Body of pancreas (tissue), 4 donors: ENCODE results near the gene DLX6. TPM values are rescaled to one million over a fixed set of nuclear protein-coding genes. Genes with fewer than 3 reads are reported as not detected.

Source experiments
- ATAC-seq: fragments of 150-250 bp; one replicate; pipeline ENCODE4 v1.9.1; 2016
- DNase-seq, 4 donors: peaks; one replicate each; pipeline ENCODE4 v3.0.0-alpha.2; 2019
- H3K27ac ChIP-seq, 4 donors: fragments of 200-600 bp; sonication (generic); 1 replicate in 3 of 4; 2 replicates in 1 of 4; pipeline versions ENCODE4 v1.5.1 to v1.6.1; 2016 to 2019; ENCODE audit warnings: mild to moderate bottlenecking in 1 of 4, mixed read lengths in 1 of 4, moderate library complexity in 1 of 4
- H3K27me3 ChIP-seq, 2 donors: fragments of 200-600 bp; sonication (generic); one replicate each; pipeline ENCODE4 v1.6.0; 2016; ENCODE audit warnings: mild to moderate bottlenecking in 1 of 2
- H3K36me3 ChIP-seq, 2 donors: fragments of 200-600 bp; sonication (generic); replicated peaks in 1 of 2; 2 replicates each; pipeline ENCODE4 v1.5.1; 2016; ENCODE audit warnings: low read depth in 2 of 2; ENCODE audit not compliant: insufficient read depth in 1 of 2
- H3K4me1 ChIP-seq: fragments of 200-600 bp; sonication (generic); one replicate; pipeline ENCODE4 v1.6.0; 2016
- H3K4me3 ChIP-seq, 2 donors: fragments of 200-600 bp; sonication (generic); 1 replicate in 1 of 2; 2 replicates in 1 of 2; pipeline ENCODE4 v1.5.1; 2016 to 2019
- H3K9me3 ChIP-seq, 3 donors: fragments of 200-600 bp; sonication (generic); 1 replicate in 2 of 3; 2 replicates in 1 of 3; pipeline ENCODE4 v1.5.1; 2016
- POLR2A ChIP-seq, 3 donors: fragments of 450-650 bp; IDR thresholded peaks; one replicate each; pipeline ENCODE4 v1.6.1; 2016; ENCODE audit warnings: antibody characterized with exemption in 3 of 3, mild to moderate bottlenecking in 2 of 3
- WGBS, 2 donors: methylation state at CpG; one replicate each; pipeline ENCODE4 v1.1.5; 2017; 5-methylcytosine and 5-hydroxymethylcytosine counted together
- intact Hi-C: fragments of 100-400 bp; cut with DNase I; formaldehyde crosslinking; loops from one replicate; pipeline ENCODE4 v1.15.1; 2023
- total RNA-seq, 2 donors: library from RNA; depleted of rRNA; stranded (reverse); fragments of >200 nt; gene quantifications; one replicate each; pipeline ENCODE4 v1.1.0, GENCODE V29; 2016
- TF ChIP-seq, protein P1 (sequence below), 7 experiments: fragments of 450-650 bp in 4 of 7; fragments of 200-600 bp in 3 of 7; sonication (generic) in 3 of 7; IDR thresholded peaks; one replicate each; pipeline ENCODE4 v1.5.1; 2016 to 2019; ENCODE audit warnings: antibody characterized with exemption in 7 of 7

DLX6 gene
- total RNA-seq, 2 donors from 2014 or later = not detected

DNA sequence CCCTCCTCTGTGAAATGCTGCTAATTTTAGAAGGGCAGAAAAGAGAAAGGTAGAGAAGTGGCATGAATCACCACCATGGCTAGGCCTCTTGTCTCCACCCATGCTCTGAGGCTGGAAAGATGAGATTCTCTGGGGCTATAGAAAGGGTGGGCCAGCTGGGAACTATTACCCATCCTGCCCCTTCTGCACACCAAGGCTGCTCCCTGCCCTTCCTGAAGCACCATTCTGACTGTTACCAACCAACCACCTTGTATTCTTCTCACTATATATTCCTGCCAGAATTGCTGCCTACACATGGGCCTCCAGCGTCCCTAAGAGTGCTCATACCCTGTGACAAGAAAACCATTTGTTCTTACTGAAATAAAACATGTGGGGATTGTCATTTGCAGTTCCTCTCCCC is 11.4 kb upstream of the DLX6 start:
- WGBS, 2 donors = 50 to 59% methylated on average over 1 of the region's 1 CpG
- no peaks in the 10 kb centered on the region for H3K9me3 ChIP-seq
- TF ChIP-seq POLR2A (IDR thresholded peaks at IDR 0.05) = no peak
- TF ChIP-seq, protein P1, sequence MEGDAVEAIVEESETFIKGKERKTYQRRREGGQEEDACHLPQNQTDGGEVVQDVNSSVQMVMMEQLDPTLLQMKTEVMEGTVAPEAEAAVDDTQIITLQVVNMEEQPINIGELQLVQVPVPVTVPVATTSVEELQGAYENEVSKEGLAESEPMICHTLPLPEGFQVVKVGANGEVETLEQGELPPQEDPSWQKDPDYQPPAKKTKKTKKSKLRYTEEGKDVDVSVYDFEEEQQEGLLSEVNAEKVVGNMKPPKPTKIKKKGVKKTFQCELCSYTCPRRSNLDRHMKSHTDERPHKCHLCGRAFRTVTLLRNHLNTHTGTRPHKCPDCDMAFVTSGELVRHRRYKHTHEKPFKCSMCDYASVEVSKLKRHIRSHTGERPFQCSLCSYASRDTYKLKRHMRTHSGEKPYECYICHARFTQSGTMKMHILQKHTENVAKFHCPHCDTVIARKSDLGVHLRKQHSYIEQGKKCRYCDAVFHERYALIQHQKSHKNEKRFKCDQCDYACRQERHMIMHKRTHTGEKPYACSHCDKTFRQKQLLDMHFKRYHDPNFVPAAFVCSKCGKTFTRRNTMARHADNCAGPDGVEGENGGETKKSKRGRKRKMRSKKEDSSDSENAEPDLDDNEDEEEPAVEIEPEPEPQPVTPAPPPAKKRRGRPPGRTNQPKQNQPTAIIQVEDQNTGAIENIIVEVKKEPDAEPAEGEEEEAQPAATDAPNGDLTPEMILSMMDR (IDR thresholded peaks at IDR 0.05) = no peak
- H3K27ac ChIP-seq = no peak overlapping the region
- no peaks in the 10 kb centered on the region for H3K36me3 ChIP-seq
- peaks cover 4 to 41% of the 10 kb centered on the region in 2 donors for H3K27me3 ChIP-seq
- intact Hi-C loops = no loop called here
- DNase-seq (no peak), ATAC-seq (no peak)
- no peak overlapping the region for H3K4me3 ChIP-seq
- H3K4me1 ChIP-seq = peaks cover 10% of the 10 kb centered on the region

DNA sequence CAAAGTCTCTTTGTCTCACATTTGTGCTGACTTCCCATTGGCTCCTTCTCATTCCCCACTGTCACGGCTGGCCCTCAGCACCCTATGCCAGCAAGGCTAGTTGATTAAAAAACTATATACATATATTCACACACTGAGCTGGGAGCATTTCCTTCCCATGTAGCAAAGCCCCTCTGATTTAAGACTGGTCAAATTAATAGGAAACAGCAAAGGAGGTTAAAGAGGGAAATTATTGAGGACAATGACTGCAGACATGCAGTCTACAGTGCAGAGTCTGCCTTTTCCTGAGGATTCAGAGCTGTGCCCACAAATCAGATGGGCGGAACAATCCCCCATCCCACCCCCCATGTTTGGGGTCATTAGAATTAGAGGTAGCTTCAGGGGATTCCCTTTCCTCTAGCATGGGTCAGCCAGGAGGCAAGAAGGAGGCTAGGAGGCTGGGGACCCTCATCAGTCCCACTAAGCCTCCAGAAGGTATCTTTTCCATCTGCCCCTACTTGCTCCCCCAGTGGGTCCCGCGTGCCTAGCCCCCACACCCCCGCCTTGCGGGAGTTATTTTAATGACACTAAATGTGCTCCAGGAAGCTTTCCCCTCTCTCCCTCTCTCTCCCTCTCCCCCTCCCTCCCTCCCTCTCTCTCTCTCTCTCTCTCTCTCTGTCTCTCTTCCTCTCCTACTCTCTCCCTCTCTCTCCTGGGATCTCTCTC is 9.8 kb upstream of the DLX6 start:
- intact Hi-C loops = no loop called here
- Histone ChIP-seq H3K4me1 (peaks cover 10% of the 10 kb centered on the region), H3K27ac (no peak overlapping the region), H3K36me3 (no peaks in the 10 kb centered on the region), H3K9me3 (no peaks in the 10 kb centered on the region), H3K27me3 (peaks cover 4 to 42% of the 10 kb centered on the region in 2 donors), H3K4me3 (no peak overlapping the region)
- no peak for TF ChIP-seq POLR2A (IDR thresholded peaks at IDR 0.05)
- TF ChIP-seq, protein P1 (IDR thresholded peaks at IDR 0.05) = no peak
- 6 to 13% methylated on average over 6 of the region's 6 CpGs for WGBS, 2 donors
- DNase-seq (no peak), ATAC-seq (no peak)

DNA sequence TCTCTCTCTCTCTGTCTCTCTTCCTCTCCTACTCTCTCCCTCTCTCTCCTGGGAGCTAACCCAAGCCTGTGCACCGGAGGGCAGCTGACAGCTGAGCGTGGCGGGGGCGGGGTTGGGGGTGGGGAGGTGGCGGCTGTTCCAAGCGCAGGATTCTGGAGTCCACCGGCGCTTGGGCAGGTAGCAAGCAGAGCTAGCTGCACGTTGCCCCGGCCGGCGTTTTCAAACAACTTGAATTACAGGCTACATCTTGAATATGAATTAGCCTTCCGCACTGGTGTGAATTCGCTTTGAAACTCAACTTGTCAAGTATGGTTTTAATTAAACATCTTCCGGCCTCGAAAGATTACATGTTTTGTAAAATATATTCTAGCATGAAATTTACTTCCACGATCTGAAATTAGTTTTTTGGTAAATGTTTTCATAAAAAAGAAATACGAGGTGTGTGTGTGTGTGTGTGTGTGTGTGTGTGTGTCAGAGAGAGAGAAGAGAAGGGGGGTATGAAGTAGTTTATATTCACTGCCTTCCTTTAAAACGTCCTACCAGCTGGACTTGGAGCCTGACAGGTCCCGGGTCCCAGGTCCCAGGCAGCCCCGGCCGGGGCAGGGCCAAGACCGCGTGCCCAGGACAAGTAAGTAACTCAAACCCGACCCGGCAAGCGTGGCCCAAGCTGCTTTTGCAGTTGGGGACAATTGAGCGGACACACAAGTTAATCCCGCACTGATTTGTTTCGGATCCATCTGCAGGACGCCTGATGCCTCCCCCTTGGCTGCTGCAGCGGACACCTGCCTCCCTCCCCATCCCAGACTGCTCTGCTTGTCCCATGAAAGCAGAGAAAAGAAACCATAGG is 9.0 kb upstream of the DLX6 start:
- Histone ChIP-seq H3K4me3 (no peak overlapping the region), H3K4me1 (peaks cover 10% of the 10 kb centered on the region), H3K27me3 (peaks cover 4 to 42% of the 10 kb centered on the region in 2 donors), H3K9me3 (no peaks in the 10 kb centered on the region), H3K27ac (no peak overlapping the region), H3K36me3 (no peaks in the 10 kb centered on the region)
- intact Hi-C loops = no loop called here
- TF ChIP-seq POLR2A (IDR thresholded peaks at IDR 0.05) = no peak
- TF ChIP-seq, protein P1 (IDR thresholded peaks at IDR 0.05) = no peak
- DNase-seq (no peak), ATAC-seq (no peak)
- WGBS, 2 donors = 3 to 5% methylated on average over 32 of the region's 32 CpGs

DNA sequence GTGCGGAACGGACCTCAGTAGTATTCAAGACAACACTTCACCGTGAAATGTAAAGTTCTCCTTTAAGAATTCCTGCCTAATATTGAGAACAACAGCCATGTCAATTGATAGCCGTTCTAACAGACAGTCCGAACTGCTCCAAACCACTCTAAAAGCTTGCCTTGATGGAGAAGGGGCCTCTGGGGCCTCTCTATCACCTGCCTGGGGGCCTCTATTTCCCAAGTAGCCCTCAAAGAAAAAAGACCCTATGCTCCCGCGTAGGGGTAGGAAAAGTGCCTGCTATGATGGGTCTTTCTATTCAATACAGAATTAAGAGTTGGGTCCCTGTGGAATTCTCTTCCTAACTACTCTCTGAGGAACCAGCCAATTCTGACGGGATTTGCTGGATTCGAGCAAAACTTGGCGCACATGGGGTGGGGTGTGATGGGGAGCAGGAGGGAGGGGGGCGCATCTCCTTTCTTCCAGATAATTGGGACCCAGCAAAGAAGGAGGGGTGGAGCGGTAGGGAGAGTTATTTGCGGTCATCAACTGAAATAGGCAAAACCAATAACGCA is 8.3 kb upstream of the DLX6 start:
- DNase-seq (no peak), ATAC-seq (no peak)
- Histone ChIP-seq H3K36me3 (no peaks in the 10 kb centered on the region), H3K4me3 (no peak overlapping the region), H3K4me1 (peaks cover 9% of the 10 kb centered on the region), H3K27ac (no peak overlapping the region), H3K9me3 (no peaks in the 10 kb centered on the region), H3K27me3 (peaks cover 4 to 47% of the 10 kb centered on the region in 2 donors)
- TF ChIP-seq, protein P1 (IDR thresholded peaks at IDR 0.05) = no peak
- TF ChIP-seq POLR2A (IDR thresholded peaks at IDR 0.05) = no peak
- WGBS, 2 donors = 6 to 8% methylated on average over 14 of the region's 14 CpGs
- intact Hi-C loops = no loop called here
